Testis (tissue), 2 donors: ENCODE measurements around the gene IQCH.

Source experiments
- CTCF ChIP-seq, 3 experiments: fragments of 450-650 bp in 2 of 3; fragments of 200-600 bp in 1 of 3; sonication (generic) in 1 of 3; IDR thresholded peaks; one replicate each; pipeline ENCODE4 v1.5.1; 2016 to 2019; ENCODE audit warnings: antibody characterized with exemption in 3 of 3, mild to moderate bottlenecking in 2 of 3, moderate library complexity in 1 of 3
- POLR2A ChIP-seq: fragments of 450-650 bp; IDR thresholded peaks from one replicate; pipeline ENCODE4 v1.6.1; 2017; ENCODE audit warnings: antibody characterized with exemption, mild to moderate bottlenecking, moderate library complexity

- TF ChIP-seq POLR2A: no peak
- no peak for TF ChIP-seq CTCF (IDR thresholded peaks at IDR 0.05)
These were observed 208.3 kb downstream of the IQCH start for GRCh38 chr15:67462875-67463274.
